Mesodermal cell (in vitro differentiated cells): Measurements from ENCODE around the gene GNG11.
"Not testable (repeated sequence)": the region's sequence is repeated elsewhere in the genome, so short reads cannot be mapped to it uniquely, and the experiment has no call there.

Source experiments
- H3K27ac ChIP-seq: 2 replicates; pipeline ENCODE4 v1.7.0; 2013; ENCODE audit warnings: mild to moderate bottlenecking, low read depth, low read length, moderate library complexity; ENCODE audit not compliant: severe bottlenecking
- H3K36me3 ChIP-seq: 2 replicates; pipeline ENCODE4 v1.7.1; 2013; ENCODE audit warnings: mild to moderate bottlenecking, low read length, moderate library complexity; ENCODE audit not compliant: control insufficient read depth, insufficient read depth
- H3K4me1 ChIP-seq: one replicate; pipeline ENCODE4 v1.7.1; 2013; ENCODE audit warnings: mild to moderate bottlenecking, low read length; ENCODE audit not compliant: insufficient read depth, control insufficient read depth, poor library complexity, severe bottlenecking
- H3K4me3 ChIP-seq: 2 replicates; pipeline ENCODE4 v1.7.0; 2013; ENCODE audit warnings: low read length, control low read depth, mild to moderate bottlenecking; ENCODE audit not compliant: insufficient read depth, poor library complexity, severe bottlenecking; ENCODE audit errors: extremely low read depth
- H3K9me3 ChIP-seq: 2 replicates; pipeline ENCODE4 v1.7.1; 2013; ENCODE audit warnings: mild to moderate bottlenecking, low read length, moderate library complexity; ENCODE audit not compliant: control insufficient read depth
- WGBS, 2 experiments: methylation state at CpG; one replicate each; pipeline ENCODE4 v1.1.5; 2013; ENCODE audit warnings: missing lambda C conversion rate in 2 of 2; ENCODE audit not compliant: insufficient coverage in 2 of 2; 5-methylcytosine and 5-hydroxymethylcytosine counted together

The GNG11 gene

GRCh38 chr7:93913197-93913596 is 8.3 kb upstream of the GNG11 start:
- no peak overlapping the region for H3K27ac ChIP-seq
- H3K4me3 ChIP-seq: no peak overlapping the region
- H3K36me3 ChIP-seq: no peaks in the 10 kb centered on the region
- H3K9me3 ChIP-seq: no peaks in the 10 kb centered on the region
- H3K4me1 ChIP-seq: no peaks in the 10 kb centered on the region

- Histone ChIP-seq H3K9me3 (no peaks in the 10 kb centered on the region), H3K4me3 (no peak overlapping the region), H3K27ac (no peak overlapping the region), H3K4me1 (no peaks in the 10 kb centered on the region), H3K36me3 (no peaks in the 10 kb centered on the region)
- WGBS, 2 experiments: 82 to 100% methylated on average over 1 to 2 of the region's 7 CpGs
These were observed 6.9 kb upstream of the GNG11 start for GRCh38 chr7:93914581-93915066.

GRCh38 chr7:93915206-93915842 is 6.2 kb upstream of the GNG11 start:
- not testable (repeated sequence) for H3K9me3 ChIP-seq, H3K4me1 ChIP-seq, H3K4me3 ChIP-seq, H3K36me3 ChIP-seq, H3K27ac ChIP-seq
- WGBS, 2 experiments: no CpG with 5 or more reads among the region's 3 CpGs

GRCh38 chr7:93915888-93916287 is 5.6 kb upstream of the GNG11 start:
- H3K36me3 ChIP-seq, H3K9me3 ChIP-seq, H3K27ac ChIP-seq, H3K4me1 ChIP-seq, H3K4me3 ChIP-seq: not testable (repeated sequence)

- not testable (repeated sequence) for H3K9me3 ChIP-seq, H3K4me3 ChIP-seq, H3K36me3 ChIP-seq, H3K4me1 ChIP-seq, H3K27ac ChIP-seq
- no CpG with 5 or more reads among the region's 4 CpGs for WGBS, 2 experiments
These were observed 5.2 kb upstream of the GNG11 start for GRCh38 chr7:93916315-93916714.

- Histone ChIP-seq H3K36me3 (peaks cover 21% of the 10 kb centered on the region), H3K9me3 (no peaks in the 10 kb centered on the region), H3K27ac (peak overlapping the region; percentile 89), H3K4me1 (peaks cover 11% of the 10 kb centered on the region), H3K4me3 (peak overlapping the region; percentile 56)
- WGBS, 2 experiments: 100% methylated on average over 1 of the region's 6 CpGs; no CpG with 5 or more reads in 1 of the 2 experiments
These were observed 896 bp upstream of the GNG11 start for GRCh38 chr7:93920496-93921182.

- Histone ChIP-seq H3K27ac (peak overlapping the region; percentile 89), H3K4me3 (peak overlapping the region; percentile 56), H3K36me3 (peaks cover 24% of the 10 kb centered on the region), H3K9me3 (no peaks in the 10 kb centered on the region), H3K4me1 (peaks cover 11% of the 10 kb centered on the region)
- WGBS, 2 experiments: 100% methylated on average over 3 of the region's 8 CpGs; no CpG with 5 or more reads in 1 of the 2 experiments
These were observed 349 bp upstream of the GNG11 start for GRCh38 chr7:93921186-93921585.

GRCh38 chr7:93923296-93923695 is 1.8 kb downstream of the GNG11 start:
- 89 to 97% methylated on average over 3 to 4 of the region's 6 CpGs for WGBS, 2 experiments
- H3K4me3 ChIP-seq: peak overlapping the region; percentile 56

GRCh38 chr7:93923942-93924341 is 2.4 kb downstream of the GNG11 start:
- H3K27ac ChIP-seq: no peak overlapping the region
- no CpG with 5 or more reads among the region's 1 CpG for WGBS, 2 experiments
- H3K9me3 ChIP-seq: no peaks in the 10 kb centered on the region
- H3K4me3 ChIP-seq: peak overlapping the region; percentile 56
- H3K4me1 ChIP-seq: peaks cover 13% of the 10 kb centered on the region
- H3K36me3 ChIP-seq: peaks cover 37% of the 10 kb centered on the region

More at GRCh38 chr7:93923296-93923695, 1.8 kb downstream of the GNG11 start:
- Histone ChIP-seq H3K27ac (no peak overlapping the region), H3K36me3 (peaks cover 37% of the 10 kb centered on the region), H3K9me3 (no peaks in the 10 kb centered on the region), H3K4me1 (peaks cover 13% of the 10 kb centered on the region)

GRCh38 chr7:93926800-93927199 is 5.3 kb downstream of the GNG11 start:
- Histone ChIP-seq H3K4me3 (no peak overlapping the region), H3K36me3 (peaks cover 37% of the 10 kb centered on the region), H3K27ac (no peak overlapping the region), H3K4me1 (peaks cover 8% of the 10 kb centered on the region), H3K9me3 (no peaks in the 10 kb centered on the region)
- 100% methylated on average over 1 of the region's 1 CpG; no CpG with 5 or more reads in 1 of the 2 experiments for WGBS, 2 experiments

- H3K36me3 ChIP-seq: peaks cover 37% of the 10 kb centered on the region
- peaks cover 8% of the 10 kb centered on the region for H3K4me1 ChIP-seq
- whole genome bisulfite sequencing, 2 experiments: 87 to 94% methylated on average over 3 of the region's 3 CpGs
These were observed 6.0 kb downstream of the GNG11 start for GRCh38 chr7:93927585-93927984.

More at GRCh38 chr7:93927585-93927984, 6.0 kb downstream of the GNG11 start:
- Histone ChIP-seq H3K9me3 (no peaks in the 10 kb centered on the region), H3K4me3 (no peak overlapping the region), H3K27ac (no peak overlapping the region)
